Lung microvascular endothelial cell (primary cell): ENCODE measurements around the gene CATSPERB. TPM values are rescaled to one million over a fixed set of nuclear protein-coding genes. Genes with fewer than 3 reads are reported as not detected.
"Not testable (repeated sequence)": the region's sequence is repeated elsewhere in the genome, so short reads cannot be mapped to it uniquely, and the experiment has no call there.

Source experiments
- DNase-seq, 2 donors: peaks; one replicate each; pipeline versions ENCODE4 v3.0.0 to v3.0.0-alpha.2; 2010; ENCODE audit warnings: low read depth in 2 of 2
- total RNA-seq: library from RNA; depleted of rRNA; stranded (reverse); fragments of >200 nt; gene quantifications from 2 replicates; pipeline ENCODE4 v1.2.1, GENCODE V29; 2014

The CATSPERB gene
- total RNA-seq, 1 donor from 2014 or later, result 3.6 TPM

GRCh38 chr14:91582761-91583160 is 149.1 kb downstream of the CATSPERB start:
- no peak for DNase-seq

- DNase-seq, result no peak
Measured at GRCh38 chr14:91580876-91581577, 150.9 kb downstream of the CATSPERB start.

GRCh38 chr14:91577632-91578233 is 154.2 kb downstream of the CATSPERB start:
- DNase-seq, result no peak

- DNase-seq, result no peak
Measured at GRCh38 chr14:91575469-91576208, 156.2 kb downstream of the CATSPERB start.

GRCh38 chr14:91573894-91574837 is 157.7 kb downstream of the CATSPERB start:
- DNase-seq, result peak; percentile 3 to 9

GRCh38 chr14:91573528-91573893 is 158.4 kb downstream of the CATSPERB start:
- no peak for DNase-seq

GRCh38 chr14:91570021-91570420 is 161.9 kb downstream of the CATSPERB start:
- no peak for DNase-seq

- DNase-seq, result no peak
Measured at GRCh38 chr14:91569301-91569700, 162.6 kb downstream of the CATSPERB start.

GRCh38 chr14:91568626-91569025 is 163.3 kb downstream of the CATSPERB start:
- no peak for DNase-seq

- DNase-seq, result not testable (repeated sequence)
Measured at GRCh38 chr14:91567827-91568226, 164.1 kb downstream of the CATSPERB start.

- DNase-seq, result no peak
Measured at GRCh38 chr14:91555531-91555930, 176.4 kb downstream of the CATSPERB start.

- no peak for DNase-seq
Measured at GRCh38 chr14:91554535-91555332, 177.2 kb downstream of the CATSPERB start.

GRCh38 chr14:91548108-91548507 is 183.8 kb downstream of the CATSPERB start:
- DNase-seq, result no peak

- no peak for DNase-seq
Measured at GRCh38 chr14:91545946-91546716, 185.8 kb downstream of the CATSPERB start.

- DNase-seq, result no peak
Measured at GRCh38 chr14:91545204-91545603, 186.7 kb downstream of the CATSPERB start.

- no peak for DNase-seq
Measured at GRCh38 chr14:91536327-91536726, 195.6 kb downstream of the CATSPERB start.

- DNase-seq, result not testable (repeated sequence)
Measured at GRCh38 chr14:91534059-91534458, 197.8 kb downstream of the CATSPERB start.

GRCh38 chr14:91533623-91534022 is 198.3 kb downstream of the CATSPERB start:
- no peak for DNase-seq
